HG03159 (cell line): ENCODE data around the gene ECI1.
"Not testable (repeated sequence)": the region's sequence is repeated elsewhere in the genome, so short reads cannot be mapped to it uniquely, and the experiment has no call there.

Source experiments
- ATAC-seq: cut with Tn5 transposase; IDR thresholded peaks from one replicate; pipeline ENCODE4 v1.9.1; 2021; ENCODE audit warnings: mild to moderate bottlenecking, moderate library complexity; ENCODE audit not compliant: unreplicated experiment

ECI1 gene

GRCh38 chr16:2256531-2257140, 5.2 kb upstream of the ECI1 start:
- no peak for ATAC-seq

DNA sequence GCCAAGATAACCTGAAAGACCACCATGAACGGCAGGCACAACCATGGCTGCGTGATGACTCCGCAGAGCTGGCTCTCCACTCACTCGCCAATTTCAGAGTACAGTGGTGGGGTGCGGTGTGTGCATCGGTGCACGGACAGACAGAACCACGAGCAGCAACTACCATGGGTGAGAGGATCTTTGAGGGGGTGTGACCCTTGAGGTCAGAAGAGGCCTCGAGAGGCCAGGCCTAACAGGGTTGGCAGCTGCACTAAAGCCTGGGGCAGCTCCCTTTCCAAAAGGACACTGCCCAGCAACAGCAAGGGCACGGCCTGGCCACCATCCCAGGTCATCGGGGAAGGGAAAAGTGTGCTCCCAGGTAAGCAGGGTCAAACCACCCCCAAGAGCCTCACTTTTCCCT, 1.9 kb upstream of the ECI1 start:
- ATAC-seq = no peak

- no peak for ATAC-seq
Measured at GRCh38 chr16:2252806-2253148, 1.4 kb upstream of the ECI1 start.

DNA sequence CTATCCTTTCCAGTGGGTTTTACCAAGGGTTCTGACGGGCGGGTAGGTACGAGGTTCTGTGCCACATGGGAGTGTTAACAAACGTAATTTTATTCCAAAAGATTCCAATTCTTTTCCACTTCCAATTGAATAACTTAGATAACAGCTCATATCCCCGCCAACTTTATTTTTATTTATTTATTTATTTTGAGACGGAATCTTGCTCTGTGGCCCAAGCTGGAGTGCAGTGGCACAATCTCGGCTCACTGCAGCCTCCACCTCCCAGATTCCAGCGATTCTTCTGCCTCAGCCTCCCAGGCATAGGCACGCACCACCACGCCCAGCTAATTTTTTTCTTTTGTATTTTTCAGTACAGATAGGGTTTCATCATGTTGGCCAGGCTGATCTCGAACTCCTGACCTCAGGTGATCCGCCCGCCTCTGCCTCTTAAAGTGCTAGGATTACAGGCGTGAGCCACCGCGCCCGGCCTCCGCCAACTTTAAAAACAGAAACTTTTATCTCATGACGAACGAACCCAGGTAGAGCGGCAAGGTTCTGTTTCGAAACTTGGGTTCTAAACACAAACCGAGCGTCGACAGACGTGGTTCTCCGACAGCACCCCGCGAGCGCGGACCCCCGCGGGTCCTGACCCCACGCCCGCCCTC, 613 bp downstream of the ECI1 start:
- ATAC-seq = no peak

GRCh38 chr16:2246301-2246885, 5.0 kb downstream of the ECI1 start:
- ATAC-seq = no peak

- no peak for ATAC-seq
Measured at GRCh38 chr16:2244926-2245795, 6.2 kb downstream of the ECI1 start.

DNA sequence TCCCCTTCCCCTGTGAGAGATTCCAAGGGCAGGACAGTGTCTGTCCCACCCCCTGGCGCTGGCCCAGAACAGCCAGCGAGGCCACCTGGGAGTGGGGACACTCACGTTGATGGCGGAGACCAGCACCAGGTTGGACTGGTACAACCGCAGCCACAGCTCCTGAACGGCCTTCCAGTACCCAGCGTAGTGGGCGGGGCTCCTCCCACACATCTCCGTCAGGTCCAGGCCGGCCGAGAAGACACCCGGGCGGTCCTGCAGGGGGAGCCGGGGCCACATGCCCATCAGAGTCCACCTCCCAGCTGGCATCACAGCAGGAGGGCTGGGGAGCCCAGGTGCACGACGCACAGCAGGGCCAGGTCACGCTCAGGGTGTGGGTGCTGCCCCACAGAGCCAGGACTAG, 7.1 kb downstream of the ECI1 start:
- ATAC-seq = no peak

- ATAC-seq = no peak
Measured at GRCh38 chr16:2243781-2244180, 7.6 kb downstream of the ECI1 start.

DNA sequence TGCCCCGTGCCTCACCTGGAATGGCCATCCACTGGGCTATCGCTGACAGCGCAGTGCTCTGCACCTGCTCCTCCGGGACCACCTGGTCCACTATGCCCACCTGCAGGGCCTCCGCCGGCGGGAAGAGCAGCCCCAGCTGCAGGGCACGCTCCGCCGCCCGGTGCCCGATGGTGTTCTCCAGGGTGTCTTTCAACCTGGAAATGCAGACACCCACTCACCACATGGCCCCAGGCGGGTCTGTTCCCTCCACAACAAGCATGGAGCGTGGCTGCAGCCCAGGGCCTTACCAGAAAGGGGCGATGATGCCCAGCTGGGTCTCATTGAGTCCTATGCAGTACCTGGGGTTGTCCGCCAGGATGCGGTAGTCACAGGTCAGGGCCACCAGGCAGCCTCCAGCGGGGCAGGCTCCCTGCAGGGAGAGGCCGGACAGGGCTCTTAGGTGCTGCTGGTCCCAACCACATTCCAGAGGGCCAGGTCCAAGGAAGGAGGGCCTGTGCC, 8.3 kb downstream of the ECI1 start:
- ATAC-seq = no peak

DNA sequence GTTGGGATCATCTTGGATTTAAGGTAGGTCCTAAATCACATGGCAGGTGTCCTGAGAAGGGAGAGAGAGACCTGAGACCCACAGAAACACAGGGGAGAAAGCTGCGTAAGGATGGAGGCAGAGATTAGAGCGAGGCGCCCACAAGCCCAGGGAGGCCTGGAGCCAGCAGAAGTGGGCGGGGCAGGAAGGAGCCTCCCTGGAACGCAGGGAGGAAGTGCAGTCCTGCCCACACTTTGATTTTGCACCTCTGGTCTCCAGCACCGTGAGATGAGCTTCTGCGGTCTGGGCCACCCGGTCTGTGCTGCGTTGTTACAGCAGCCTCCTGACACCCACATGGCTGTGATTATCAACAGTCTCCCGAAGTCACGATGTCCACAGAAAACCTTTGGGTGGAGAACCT, 8.8 kb downstream of the ECI1 start:
- ATAC-seq = no peak

GRCh38 chr16:2240331-2240730, 11.1 kb downstream of the ECI1 start:
- not testable (repeated sequence) for ATAC-seq

DNA sequence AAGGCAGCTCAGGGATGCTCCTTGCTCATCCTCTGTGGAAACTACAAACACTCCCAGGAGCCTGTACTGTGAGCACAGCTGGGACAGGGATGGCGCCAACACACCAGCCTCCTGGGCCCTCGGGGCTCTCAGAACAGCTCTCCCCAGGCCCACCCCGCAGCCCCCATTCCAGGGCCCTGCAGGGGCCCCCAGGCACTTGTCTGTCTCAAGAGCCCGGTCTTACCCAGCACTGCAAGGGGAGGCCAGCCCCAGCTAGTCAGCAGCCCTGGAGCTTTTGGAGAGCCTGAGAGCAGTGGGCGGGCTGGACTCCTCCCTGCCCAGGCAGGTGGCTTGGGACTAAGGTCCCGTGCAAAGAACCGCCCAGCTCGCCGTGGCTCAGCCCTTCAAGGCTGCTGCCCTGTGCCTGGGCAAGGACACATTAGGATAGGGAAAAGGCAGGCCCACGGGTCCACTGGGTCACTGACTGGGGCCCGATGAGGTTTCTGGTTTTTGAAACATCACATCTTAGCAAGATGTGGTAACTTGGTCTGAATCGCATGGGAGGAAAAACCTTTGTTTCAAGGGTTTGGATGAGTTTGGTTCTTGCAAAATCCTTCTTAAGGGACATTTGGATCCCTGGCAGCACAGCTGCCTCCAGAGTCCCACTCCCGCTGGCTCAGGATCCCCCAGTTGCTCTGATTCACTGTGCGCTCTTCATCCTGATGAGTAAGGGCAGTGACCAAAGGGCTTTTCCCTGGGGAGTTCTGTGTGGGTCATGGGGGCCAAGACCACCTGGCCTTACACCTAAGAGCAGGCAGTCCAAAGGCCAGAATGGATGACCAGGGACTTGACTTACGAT, 12.3 kb downstream of the ECI1 start:
- ATAC-seq = no peak

GRCh38 chr16:2238150-2238837, 13.1 kb downstream of the ECI1 start:
- no peak for ATAC-seq

DNA sequence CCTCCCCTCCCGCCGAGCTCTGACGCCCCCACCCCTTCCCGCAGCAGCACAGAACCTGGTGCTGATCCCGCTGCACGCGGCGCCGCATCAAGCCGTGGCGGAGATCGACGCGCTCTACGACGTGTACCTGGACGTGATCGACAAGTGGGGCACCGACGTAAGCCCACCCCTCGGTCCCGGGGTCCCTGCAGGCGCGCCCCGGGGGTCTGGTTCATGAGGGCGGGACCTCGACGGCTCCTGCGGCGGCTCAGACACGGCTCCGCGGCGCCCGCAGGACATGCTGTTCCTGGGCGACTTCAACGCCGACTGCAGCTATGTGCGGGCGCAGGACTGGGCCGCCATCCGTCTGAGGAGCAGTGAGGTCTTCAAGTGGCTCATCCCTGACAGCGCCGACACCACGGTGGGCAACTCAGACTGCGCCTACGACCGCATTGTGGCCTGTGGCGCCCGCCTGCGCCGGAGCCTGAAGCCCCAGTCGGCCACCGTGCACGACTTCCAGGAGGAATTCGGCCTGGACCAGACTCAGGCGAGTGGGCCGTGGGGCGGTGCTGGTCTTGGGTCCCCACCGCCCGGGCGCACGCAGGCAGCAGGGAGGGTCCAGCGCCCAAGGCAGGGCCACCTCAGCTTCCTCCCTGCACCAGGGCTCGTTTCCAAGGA, 13.8 kb downstream of the ECI1 start:
- ATAC-seq = no peak

DNA sequence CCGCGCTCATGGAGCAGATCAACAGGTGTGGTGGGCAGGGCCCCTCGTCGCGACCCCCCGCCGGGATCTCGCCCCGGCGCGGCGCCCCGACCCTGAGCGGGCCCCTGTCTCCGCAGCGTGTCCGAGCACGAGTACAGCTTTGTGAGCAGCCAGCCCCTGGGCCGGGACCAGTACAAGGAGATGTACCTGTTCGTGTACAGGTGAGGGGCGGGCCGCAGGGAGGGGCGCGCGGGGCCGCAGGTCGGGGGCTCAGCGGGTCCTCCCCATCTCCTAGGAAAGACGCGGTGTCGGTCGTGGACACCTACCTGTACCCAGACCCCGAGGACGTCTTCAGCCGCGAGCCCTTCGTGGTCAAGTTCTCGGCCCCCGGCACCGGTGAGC, 14.3 kb downstream of the ECI1 start:
- ATAC-seq = no peak

GRCh38 chr16:2236337-2237101, 14.9 kb downstream of the ECI1 start, which contains the start of gene DNASE1L2:
Gene DNASE1L2, plus strand, starts transcription at chr16:2236444. Its CDS starts 373 bp downstream, at chr16:2236817.
- no peak for ATAC-seq

GRCh38 chr16:2235695-2236336, 15.6 kb downstream of the ECI1 start:
- no peak for ATAC-seq

GRCh38 chr16:2235234-2235651, 16.1 kb downstream of the ECI1 start:
- no peak for ATAC-seq
